Gastroesophageal sphincter (tissue), 4 donors: Measurements from ENCODE around the gene PLEKHG2. TPM values are rescaled to one million over a fixed set of nuclear protein-coding genes. Genes with fewer than 3 reads are reported as not detected.

Experiments
- ATAC-seq: fragments of 150-250 bp; one replicate; pipeline ENCODE4 v1.9.1; 2016; ENCODE audit warnings: mild to moderate bottlenecking, moderate library complexity
- H3K27ac ChIP-seq, 4 donors: fragments of 200-600 bp; sonication (generic) in 3 of 4; 1 replicate in 3 of 4; 2 replicates in 1 of 4; pipeline ENCODE4 v1.5.1; 2016 to 2019
- H3K27me3 ChIP-seq: fragments of 200-600 bp; sonication (generic); one replicate; pipeline ENCODE4 v1.5.1; 2019
- H3K36me3 ChIP-seq, 2 donors: fragments of 200-600 bp; sonication (generic); one replicate each; pipeline ENCODE4 v1.5.1; 2019; ENCODE audit warnings: control low read depth in 1 of 2
- H3K4me1 ChIP-seq, 3 donors: fragments of 200-600 bp; sonication (generic); 1 replicate in 2 of 3; 2 replicates in 1 of 3; pipeline ENCODE4 v1.5.1; 2016 to 2019; ENCODE audit warnings: control low read depth in 2 of 3
- H3K4me3 ChIP-seq, 2 donors: fragments of 200-600 bp; sonication (generic); one replicate each; pipeline ENCODE4 v1.5.1; 2019; ENCODE audit warnings: mild to moderate bottlenecking in 1 of 2, moderate library complexity in 1 of 2
- H3K9me3 ChIP-seq, 3 donors: fragments of 200-600 bp; sonication (generic); one replicate each; pipeline ENCODE4 v1.5.1; 2017 to 2019; ENCODE audit warnings: control low read depth in 2 of 3
- EP300 ChIP-seq: sonication (generic); formaldehyde crosslinking; IDR thresholded peaks from one replicate; pipeline ENCODE4 v1.6.1; 2017; ENCODE audit warnings: antibody characterized with exemption, mild to moderate bottlenecking
- POLR2A ChIP-seq, 2 donors: fragments of 450-650 bp; IDR thresholded peaks; one replicate each; pipeline ENCODE4 v1.6.1; 2017; ENCODE audit warnings: antibody characterized with exemption in 2 of 2, mild to moderate bottlenecking in 2 of 2, moderate library complexity in 1 of 2
- POLR2AphosphoS5 ChIP-seq: sonication (generic); formaldehyde crosslinking; IDR thresholded peaks from one replicate; pipeline ENCODE4 v1.6.1; 2017; ENCODE audit warnings: antibody characterized with exemption
- WGBS, 2 donors: methylation state at CpG; one replicate each; pipeline ENCODE4 v1.1.5; 2018; ENCODE audit warnings: low coverage in 1 of 2; 5-methylcytosine and 5-hydroxymethylcytosine counted together
- total RNA-seq, 4 donors: library from RNA; depleted of rRNA; stranded (reverse); fragments of >200 nt; gene quantifications; one replicate each; pipeline ENCODE4 v1.1.0, GENCODE V29; 2016
- TF ChIP-seq, protein P1 (sequence below), 4 experiments: fragments of 200-600 bp in 2 of 4; fragments of 450-650 bp in 2 of 4; sonication (generic) in 1 of 4; IDR thresholded peaks; one replicate each; pipeline ENCODE4 v1.5.1; 2017 to 2019; ENCODE audit warnings: antibody characterized with exemption in 4 of 4, mild to moderate bottlenecking in 2 of 4, moderate library complexity in 2 of 4

Gene PLEKHG2
- total RNA-seq, 4 donors from 2014 or later: 19.5 to 35.3 (median 23.4) TPM

DNA sequence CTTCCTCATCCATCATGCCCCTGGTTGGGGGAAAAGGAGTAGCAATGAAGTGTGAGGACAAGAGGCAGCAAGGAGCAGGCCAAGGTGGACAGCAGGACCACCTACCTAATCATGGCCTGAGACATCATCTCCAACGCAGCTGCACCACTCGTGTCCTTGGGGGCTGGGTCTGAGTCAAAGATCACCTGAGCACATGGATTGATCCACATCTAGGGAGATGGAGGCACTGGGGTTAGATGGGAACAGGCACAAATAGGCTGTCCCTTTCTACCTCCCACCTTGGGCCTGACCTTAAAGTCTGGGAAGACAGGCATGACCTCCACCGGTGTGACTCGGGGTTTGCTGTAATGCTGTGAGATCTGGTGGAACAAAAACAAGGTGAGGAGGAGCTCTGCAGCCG, 23.8 kb upstream of the PLEKHG2 start:
- Histone ChIP-seq H3K4me3 (no peak overlapping the region), H3K27me3 (no peaks in the 10 kb centered on the region), H3K27ac (peak overlapping the region in 3 of 4 donors; percentile 98), H3K36me3 (peaks cover 0 to 71% of the 10 kb centered on the region in 2 donors), H3K9me3 (no peaks in the 10 kb centered on the region), H3K4me1 (peaks cover 0 to 54% (median 14%) of the 10 kb centered on the region in 3 donors)
- WGBS, 2 donors: 88% methylated on average over 3 of the region's 5 CpGs; no CpG with 5 or more reads in 1 of the 2 donors
- no peak for ATAC-seq
- TF ChIP-seq, protein P1, sequence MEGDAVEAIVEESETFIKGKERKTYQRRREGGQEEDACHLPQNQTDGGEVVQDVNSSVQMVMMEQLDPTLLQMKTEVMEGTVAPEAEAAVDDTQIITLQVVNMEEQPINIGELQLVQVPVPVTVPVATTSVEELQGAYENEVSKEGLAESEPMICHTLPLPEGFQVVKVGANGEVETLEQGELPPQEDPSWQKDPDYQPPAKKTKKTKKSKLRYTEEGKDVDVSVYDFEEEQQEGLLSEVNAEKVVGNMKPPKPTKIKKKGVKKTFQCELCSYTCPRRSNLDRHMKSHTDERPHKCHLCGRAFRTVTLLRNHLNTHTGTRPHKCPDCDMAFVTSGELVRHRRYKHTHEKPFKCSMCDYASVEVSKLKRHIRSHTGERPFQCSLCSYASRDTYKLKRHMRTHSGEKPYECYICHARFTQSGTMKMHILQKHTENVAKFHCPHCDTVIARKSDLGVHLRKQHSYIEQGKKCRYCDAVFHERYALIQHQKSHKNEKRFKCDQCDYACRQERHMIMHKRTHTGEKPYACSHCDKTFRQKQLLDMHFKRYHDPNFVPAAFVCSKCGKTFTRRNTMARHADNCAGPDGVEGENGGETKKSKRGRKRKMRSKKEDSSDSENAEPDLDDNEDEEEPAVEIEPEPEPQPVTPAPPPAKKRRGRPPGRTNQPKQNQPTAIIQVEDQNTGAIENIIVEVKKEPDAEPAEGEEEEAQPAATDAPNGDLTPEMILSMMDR (IDR thresholded peaks at IDR 0.05): no peak
- no peak for TF ChIP-seq POLR2AphosphoS5
- no peak for TF ChIP-seq EP300
- TF ChIP-seq POLR2A (IDR thresholded peaks at IDR 0.05): no peak

- TF ChIP-seq EP300 (no peak), POLR2A (IDR thresholded peaks at IDR 0.05) (no peak), POLR2AphosphoS5 (no peak)
- TF ChIP-seq, protein P1 (IDR thresholded peaks at IDR 0.05): no peak
- peak overlapping the region; percentile 84 to 93 for H3K4me3 ChIP-seq
- peak overlapping the region; percentile 98 to 99 (median 98) for H3K27ac ChIP-seq
- H3K9me3 ChIP-seq: no peaks in the 10 kb centered on the region
- peaks cover 0 to 72% of the 10 kb centered on the region in 2 donors for H3K36me3 ChIP-seq
- no peak for ATAC-seq
- H3K27me3 ChIP-seq: no peaks in the 10 kb centered on the region
- peaks cover 0 to 64% (median 14%) of the 10 kb centered on the region in 3 donors for H3K4me1 ChIP-seq
- WGBS, 2 donors: 17 to 44% methylated on average over 4 to 6 of the region's 13 CpGs
Observed at GRCh38 chr19:39389631-39390414, 22.6 kb upstream of the PLEKHG2 start.

DNA sequence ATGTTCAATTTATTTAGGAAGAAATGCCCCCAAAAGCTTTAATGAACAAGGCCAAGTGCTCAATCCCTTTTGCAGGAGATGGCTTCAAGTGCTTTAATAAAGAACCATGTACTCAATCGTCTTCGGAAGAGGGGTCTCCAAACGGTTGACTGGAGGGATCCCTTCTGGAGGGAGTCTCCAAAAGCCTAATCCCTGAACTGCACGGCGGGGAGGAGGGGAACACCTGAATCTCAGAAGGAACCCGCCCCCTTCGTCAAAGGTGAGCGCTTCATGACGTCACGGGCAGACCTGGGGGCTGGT, 22.1 kb upstream of the PLEKHG2 start:
- Histone ChIP-seq H3K4me3 (peak overlapping the region; percentile 84 to 93), H3K27ac (peak overlapping the region; percentile 98 to 99 (median 98)), H3K9me3 (no peaks in the 10 kb centered on the region), H3K27me3 (no peaks in the 10 kb centered on the region), H3K36me3 (peaks cover 0 to 72% of the 10 kb centered on the region in 2 donors), H3K4me1 (peaks cover 0 to 69% (median 14%) of the 10 kb centered on the region in 3 donors)
- no peak for ATAC-seq
- TF ChIP-seq POLR2A (IDR thresholded peaks at IDR 0.05): no peak
- TF ChIP-seq POLR2AphosphoS5: no peak
- 0% methylated on average over 3 of the region's 10 CpGs for WGBS, 2 donors

- Histone ChIP-seq H3K27me3 (no peaks in the 10 kb centered on the region), H3K4me3 (peak within 1 kb of the TSS; percentile 84 to 93), H3K4me1 (peaks cover 0 to 72% (median 14%) of the 10 kb centered on the region in 3 donors), H3K9me3 (no peaks in the 10 kb centered on the region), H3K27ac (peak within 1 kb of the TSS; percentile 98 to 99 (median 98)), H3K36me3 (peaks cover 0 to 72% of the 10 kb centered on the region in 2 donors)
- TF ChIP-seq POLR2AphosphoS5 (peak; percentile 85), POLR2A (IDR thresholded peaks at IDR 0.05) (peak; percentile 72 to 77), EP300 (no peak)
- TF ChIP-seq, protein P1 (IDR thresholded peaks at IDR 0.05): peak in 2 of 4 experiments; percentile 27 to 30
- 0 to 2% methylated on average over 13 to 18 of the region's 60 CpGs for WGBS, 2 donors
- ATAC-seq: peak; percentile 99
Observed at GRCh38 chr19:39390751-39391437, 21.6 kb upstream of the PLEKHG2 start, which contains the start of the genes MED29 and PAF1. TSS of gene MED29 (plus strand) at chr19:39391378. CDS start at chr19:39391423, 45 bp downstream. TSS of gene PAF1 (minus strand) at chr19:39391106. CDS start at chr19:39390864, 242 bp downstream.
